Measurements from ENCODE around the gene PREX1.
A peak's percentile ranks its signal among the peaks of the same experiment; 100 is the strongest.

PREX1 gene

GRCh38 chr20:48733296-48733790 is 94.5 kb downstream of the PREX1 start:
- DNase-seq, result peak; percentile 51

- no peak for DNase-seq
Measured at GRCh38 chr20:48732081-48732829, 95.5 kb downstream of the PREX1 start.

DNA sequence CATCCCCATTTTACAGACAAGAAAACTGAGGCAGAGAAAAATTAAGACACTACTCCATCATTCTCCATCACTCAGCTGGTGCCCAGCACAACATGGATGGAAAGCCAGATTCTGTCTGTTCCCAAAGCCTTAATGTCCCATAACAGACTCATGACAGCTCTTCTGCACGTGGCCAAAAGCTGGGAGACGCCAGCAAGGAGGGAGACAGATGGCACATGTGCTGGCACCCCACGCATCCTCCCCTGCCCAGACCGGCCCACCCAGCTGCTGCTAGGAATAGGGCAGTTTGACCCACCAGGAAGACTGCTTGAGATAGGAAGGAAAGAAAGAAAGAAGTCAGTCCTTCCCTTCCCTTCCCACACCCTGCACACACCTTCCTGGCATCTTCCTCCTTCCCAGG is 96.3 kb downstream of the PREX1 start:
- DNase-seq, result no peak

- no peak for DNase-seq
Measured at GRCh38 chr20:48730977-48731376, 96.8 kb downstream of the PREX1 start.

GRCh38 chr20:48729538-48729937 is 98.3 kb downstream of the PREX1 start:
- no peak for DNase-seq

DNA sequence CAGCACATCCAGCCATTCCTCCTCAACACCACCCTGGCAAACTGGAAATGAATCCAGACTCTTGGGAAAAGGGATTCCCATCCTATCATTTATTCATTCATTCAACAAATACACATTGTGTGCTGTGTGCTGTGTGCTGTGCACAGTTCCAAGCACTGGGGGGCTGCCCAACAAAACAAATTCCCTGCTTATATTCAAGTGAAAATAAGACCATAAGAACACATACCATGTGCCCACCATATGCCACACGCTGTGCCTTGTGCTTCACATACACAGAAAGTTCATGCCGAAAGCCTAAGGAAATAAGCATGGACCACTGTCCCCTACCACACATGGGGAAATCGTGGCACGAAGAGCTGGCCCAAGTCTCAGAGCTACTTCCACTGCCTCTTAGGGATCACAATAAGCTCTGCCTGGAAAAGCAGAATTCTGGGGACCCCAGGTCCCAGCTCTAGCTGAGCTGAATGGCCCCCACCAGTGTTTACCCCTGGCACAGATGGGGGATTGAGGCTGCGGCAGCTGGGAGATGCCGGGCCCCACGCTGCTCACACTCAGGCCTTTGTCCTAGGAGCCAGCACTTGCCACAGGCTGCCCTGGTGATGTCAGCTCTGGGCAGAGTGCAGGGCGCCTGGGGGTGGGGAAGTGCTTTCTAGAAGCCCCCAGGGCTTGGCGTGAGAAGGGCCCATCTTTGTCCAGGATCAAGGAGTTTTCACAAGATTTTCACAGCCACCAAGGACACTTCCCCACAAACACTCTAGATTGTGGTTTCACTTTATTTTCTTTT is 99.6 kb downstream of the PREX1 start:
- no peak for DNase-seq

DNA sequence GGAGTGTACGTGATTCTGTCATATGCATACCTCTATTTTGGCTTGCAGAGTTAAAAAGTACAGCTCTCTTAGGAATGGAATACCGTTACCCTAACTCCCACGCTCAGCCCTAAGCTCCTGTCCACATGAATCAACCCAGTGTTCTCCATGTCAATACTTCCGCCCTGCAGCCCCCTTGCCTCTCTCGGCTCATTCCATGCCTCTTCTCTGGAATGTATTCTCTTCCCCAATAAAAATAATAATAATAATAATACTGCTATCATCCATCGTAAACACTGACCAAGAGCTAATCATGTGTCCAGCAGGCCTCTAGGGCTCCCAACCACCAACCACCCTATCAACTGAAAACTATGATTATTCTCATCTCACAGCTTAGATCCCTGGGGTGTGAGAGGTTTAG is 100.6 kb downstream of the PREX1 start:
- DNase-seq, result no peak

GRCh38 chr20:48725555-48725991 is 102.2 kb downstream of the PREX1 start:
- DNase-seq, result no peak

- no peak for DNase-seq
Measured at GRCh38 chr20:48724891-48725554, 102.8 kb downstream of the PREX1 start.

GRCh38 chr20:48724382-48724781 is 103.4 kb downstream of the PREX1 start:
- DNase-seq, result no peak

DNA sequence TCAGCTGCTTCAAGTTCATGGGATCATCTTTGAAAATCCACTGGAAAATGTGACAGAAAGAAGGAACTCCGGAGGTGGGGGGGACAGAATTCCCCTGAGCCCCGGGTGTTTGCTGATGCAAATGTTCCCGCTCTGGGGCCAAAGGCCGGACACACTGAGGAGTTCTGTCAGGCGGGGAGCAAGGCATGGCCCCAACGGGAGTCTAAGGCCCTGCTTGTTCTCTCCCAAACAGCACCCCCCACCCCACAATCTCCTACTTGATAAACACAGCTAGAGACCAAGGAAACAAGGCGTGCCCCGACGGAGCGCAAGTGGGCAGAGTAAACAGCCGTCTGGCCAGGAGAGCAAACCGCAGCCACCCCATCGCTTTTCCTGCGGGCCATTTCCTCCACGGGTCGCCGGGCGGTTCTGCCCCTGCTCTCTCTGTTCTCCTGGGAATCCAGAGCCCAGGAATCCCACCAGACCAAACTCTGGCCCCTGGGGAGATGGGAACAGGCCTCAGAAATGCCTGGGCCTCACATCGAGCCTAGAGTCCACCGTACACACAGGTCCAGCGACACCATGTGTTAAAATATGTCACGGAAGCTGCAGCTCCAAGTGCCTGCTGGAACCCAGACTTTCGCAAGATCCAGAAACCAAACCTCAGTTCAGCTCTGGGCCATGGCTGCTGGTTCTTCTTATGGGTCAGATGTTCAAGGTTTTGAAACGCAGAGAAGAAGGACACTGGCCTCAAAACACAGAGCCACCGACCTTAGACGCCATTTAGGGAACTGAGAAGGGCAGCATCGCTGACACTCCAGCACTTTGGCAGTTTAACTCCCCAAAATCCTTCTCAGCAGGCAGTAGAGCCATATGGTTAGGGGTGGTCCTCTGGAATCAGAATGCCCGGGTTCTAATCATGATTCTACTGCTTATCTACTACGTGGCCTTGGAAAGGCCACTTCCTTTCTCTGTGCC is 104.2 kb downstream of the PREX1 start:
- DNase-seq, result no peak

GRCh38 chr20:48722737-48723191 is 105.0 kb downstream of the PREX1 start:
- DNase-seq, result peak; percentile 25

GRCh38 chr20:48722002-48722731 is 105.6 kb downstream of the PREX1 start:
- no peak for DNase-seq

GRCh38 chr20:48721324-48722001 is 106.3 kb downstream of the PREX1 start:
- no peak for DNase-seq

GRCh38 chr20:48720256-48720985 is 107.4 kb downstream of the PREX1 start:
- DNase-seq, result no peak

- DNase-seq, result no peak
Measured at GRCh38 chr20:48719598-48720255, 108.1 kb downstream of the PREX1 start.

- no peak for DNase-seq
Measured at GRCh38 chr20:48718786-48719578, 108.8 kb downstream of the PREX1 start.

- no peak for DNase-seq
Measured at GRCh38 chr20:48717680-48718223, 110.0 kb downstream of the PREX1 start.

Data from fibroblast of skin of abdomen (primary cell).